ENCODE data around the gene CNR1. TPM values are rescaled to one million over a fixed set of nuclear protein-coding genes. Genes with fewer than 3 reads are reported as not detected.

The CNR1 gene
- total RNA-seq, 1 donor from 2014 or later, result not detected

GRCh38 chr6:88137915-88138314, 28.2 kb downstream of the CNR1 start:
- Mint-ChIP-seq H3K27ac (no peak overlapping the region), H3K4me1 (ENCODE audit: low read depth) (no peaks in the 10 kb centered on the region), H3K36me3 (ENCODE audit: low read depth) (no peaks in the 10 kb centered on the region), H3K9me3 (no peaks in the 10 kb centered on the region), H3K4me3 (no peak overlapping the region), H3K27me3 (ENCODE audit: insufficient read depth) (no peaks in the 10 kb centered on the region)
- intact Hi-C loops (cut with micrococcal nuclease), result no loop called here
- DNase-seq (ENCODE audit: low spot score), result no peak

- H3K9me3 Mint-ChIP-seq, result no peaks in the 10 kb centered on the region
- no peak for DNase-seq (ENCODE audit: low spot score)
- no peak overlapping the region for H3K4me3 Mint-ChIP-seq
- H3K36me3 Mint-ChIP-seq (ENCODE audit: low read depth), result no peaks in the 10 kb centered on the region
- no peaks in the 10 kb centered on the region for H3K4me1 Mint-ChIP-seq (ENCODE audit: low read depth)
- intact Hi-C loops (cut with micrococcal nuclease), result no loop called here
- no peak overlapping the region for H3K27ac Mint-ChIP-seq
- no peaks in the 10 kb centered on the region for H3K27me3 Mint-ChIP-seq (ENCODE audit: insufficient read depth)
Measured at GRCh38 chr6:88135578-88136114, 30.5 kb downstream of the CNR1 start.

- Mint-ChIP-seq H3K27ac (no peak overlapping the region), H3K4me3 (no peak overlapping the region), H3K36me3 (ENCODE audit: low read depth) (no peaks in the 10 kb centered on the region), H3K4me1 (ENCODE audit: low read depth) (no peaks in the 10 kb centered on the region), H3K9me3 (no peaks in the 10 kb centered on the region), H3K27me3 (ENCODE audit: insufficient read depth) (no peaks in the 10 kb centered on the region)
- DNase-seq (ENCODE audit: low spot score), result no peak
- intact Hi-C loops (cut with micrococcal nuclease), result no loop called here
Measured at GRCh38 chr6:88134575-88134974, 31.6 kb downstream of the CNR1 start.

- DNase-seq (ENCODE audit: low spot score), result no peak
- no peak overlapping the region for H3K4me3 Mint-ChIP-seq
- no peaks in the 10 kb centered on the region for H3K27me3 Mint-ChIP-seq (ENCODE audit: insufficient read depth)
- no peaks in the 10 kb centered on the region for H3K9me3 Mint-ChIP-seq
- intact Hi-C loops (cut with micrococcal nuclease), result no loop called here
- no peaks in the 10 kb centered on the region for H3K36me3 Mint-ChIP-seq (ENCODE audit: low read depth)
- no peaks in the 10 kb centered on the region for H3K4me1 Mint-ChIP-seq (ENCODE audit: low read depth)
- no peak overlapping the region for H3K27ac Mint-ChIP-seq
Measured at GRCh38 chr6:88133718-88134117, 32.4 kb downstream of the CNR1 start.

GRCh38 chr6:88124925-88125557, 41.1 kb downstream of the CNR1 start:
- Mint-ChIP-seq H3K4me1 (ENCODE audit: low read depth) (no peaks in the 10 kb centered on the region), H3K4me3 (no peak overlapping the region), H3K36me3 (ENCODE audit: low read depth) (no peaks in the 10 kb centered on the region), H3K27ac (no peak overlapping the region), H3K27me3 (ENCODE audit: insufficient read depth) (no peaks in the 10 kb centered on the region), H3K9me3 (peaks cover 13% of the 10 kb centered on the region)
- intact Hi-C loops (cut with micrococcal nuclease), result no loop called here
- no peak for DNase-seq (ENCODE audit: low spot score)

GRCh38 chr6:88120635-88121034, 45.5 kb downstream of the CNR1 start:
- Mint-ChIP-seq H3K4me1 (ENCODE audit: low read depth) (no peaks in the 10 kb centered on the region), H3K27me3 (ENCODE audit: insufficient read depth) (no peaks in the 10 kb centered on the region), H3K4me3 (no peak overlapping the region), H3K9me3 (peaks cover 13% of the 10 kb centered on the region), H3K36me3 (ENCODE audit: low read depth) (no peaks in the 10 kb centered on the region), H3K27ac (no peak overlapping the region)
- intact Hi-C loops (cut with micrococcal nuclease), result no loop called here
- no peak for DNase-seq (ENCODE audit: low spot score)

- DNase-seq (ENCODE audit: low spot score), result no peak
- Mint-ChIP-seq H3K9me3 (peaks cover 6% of the 10 kb centered on the region), H3K4me3 (no peak overlapping the region), H3K4me1 (ENCODE audit: low read depth) (no peaks in the 10 kb centered on the region), H3K36me3 (ENCODE audit: low read depth) (no peaks in the 10 kb centered on the region), H3K27ac (no peak overlapping the region), H3K27me3 (ENCODE audit: insufficient read depth) (no peaks in the 10 kb centered on the region)
- intact Hi-C loops (cut with micrococcal nuclease), result no loop called here
Measured at GRCh38 chr6:88119769-88120168, 46.4 kb downstream of the CNR1 start.

- Mint-ChIP-seq H3K27ac (no peak overlapping the region), H3K4me1 (ENCODE audit: low read depth) (no peaks in the 10 kb centered on the region), H3K9me3 (no peaks in the 10 kb centered on the region), H3K36me3 (ENCODE audit: low read depth) (no peaks in the 10 kb centered on the region), H3K4me3 (no peak overlapping the region), H3K27me3 (ENCODE audit: insufficient read depth) (no peaks in the 10 kb centered on the region)
- intact Hi-C loops (cut with micrococcal nuclease), result no loop called here
- DNase-seq (ENCODE audit: low spot score), result no peak
Measured at GRCh38 chr6:88116276-88116675, 49.9 kb downstream of the CNR1 start.

- intact Hi-C loops (cut with micrococcal nuclease), result no loop called here
- no peak for DNase-seq (ENCODE audit: low spot score)
Measured at GRCh38 chr6:88115307-88115706, 50.8 kb downstream of the CNR1 start.

GRCh38 chr6:88114838-88115237, 51.3 kb downstream of the CNR1 start:
- Mint-ChIP-seq H3K9me3 (no peaks in the 10 kb centered on the region), H3K27ac (no peak overlapping the region), H3K36me3 (ENCODE audit: low read depth) (no peaks in the 10 kb centered on the region), H3K4me3 (no peak overlapping the region), H3K4me1 (ENCODE audit: low read depth) (no peaks in the 10 kb centered on the region), H3K27me3 (ENCODE audit: insufficient read depth) (no peaks in the 10 kb centered on the region)
- no peak for DNase-seq (ENCODE audit: low spot score)
- intact Hi-C loops (cut with micrococcal nuclease), result no loop called here

More at GRCh38 chr6:88115307-88115706, 50.8 kb downstream of the CNR1 start:
- Mint-ChIP-seq H3K4me3 (no peak overlapping the region), H3K9me3 (no peaks in the 10 kb centered on the region), H3K27ac (no peak overlapping the region), H3K4me1 (ENCODE audit: low read depth) (no peaks in the 10 kb centered on the region), H3K27me3 (ENCODE audit: insufficient read depth) (no peaks in the 10 kb centered on the region), H3K36me3 (ENCODE audit: low read depth) (no peaks in the 10 kb centered on the region)

- Mint-ChIP-seq H3K27ac (no peak overlapping the region), H3K36me3 (ENCODE audit: low read depth) (no peaks in the 10 kb centered on the region), H3K4me3 (no peak overlapping the region), H3K27me3 (ENCODE audit: insufficient read depth) (no peaks in the 10 kb centered on the region), H3K4me1 (ENCODE audit: low read depth) (no peaks in the 10 kb centered on the region), H3K9me3 (no peaks in the 10 kb centered on the region)
- no peak for DNase-seq (ENCODE audit: low spot score)
- intact Hi-C loops (cut with micrococcal nuclease), result no loop called here
Measured at GRCh38 chr6:88111991-88112390, 54.2 kb downstream of the CNR1 start.

GRCh38 chr6:88107241-88107640, 58.9 kb downstream of the CNR1 start:
- peaks cover 2% of the 10 kb centered on the region for H3K27me3 Mint-ChIP-seq (ENCODE audit: insufficient read depth)
- no peaks in the 10 kb centered on the region for H3K36me3 Mint-ChIP-seq (ENCODE audit: low read depth)

GRCh38 chr6:88105741-88106340, 60.3 kb downstream of the CNR1 start:
- DNase-seq (ENCODE audit: low spot score), result no peak
- H3K27ac Mint-ChIP-seq, result no peak overlapping the region
- intact Hi-C loops (cut with micrococcal nuclease), result no loop called here

More at GRCh38 chr6:88107241-88107640, 58.9 kb downstream of the CNR1 start:
- intact Hi-C loops (cut with micrococcal nuclease), result no loop called here
- Mint-ChIP-seq H3K27ac (no peak overlapping the region), H3K9me3 (no peaks in the 10 kb centered on the region), H3K4me1 (ENCODE audit: low read depth) (no peaks in the 10 kb centered on the region), H3K4me3 (no peak overlapping the region)
- no peak for DNase-seq (ENCODE audit: low spot score)

More at GRCh38 chr6:88105741-88106340, 60.3 kb downstream of the CNR1 start:
- Mint-ChIP-seq H3K4me3 (no peak overlapping the region), H3K36me3 (ENCODE audit: low read depth) (no peaks in the 10 kb centered on the region), H3K9me3 (no peaks in the 10 kb centered on the region), H3K4me1 (ENCODE audit: low read depth) (no peaks in the 10 kb centered on the region), H3K27me3 (ENCODE audit: insufficient read depth) (peaks cover 2% of the 10 kb centered on the region)

Measured in activated T-helper 1 cell treated with anti-CD3 and anti-CD28 coated beads, Interleukin-12 subunit alpha, Interleukin-12 subunit beta, Interleukin-2, Interleukin-4 antibody, amounts not matched to agents 30 ng/mL and 10 ng/mL and 1 ng/mL, durations not matched to agents 14 hours and 24 hours and 36 hours (primary cell).